Measurements from ENCODE around the gene UNC5C.

DNA sequence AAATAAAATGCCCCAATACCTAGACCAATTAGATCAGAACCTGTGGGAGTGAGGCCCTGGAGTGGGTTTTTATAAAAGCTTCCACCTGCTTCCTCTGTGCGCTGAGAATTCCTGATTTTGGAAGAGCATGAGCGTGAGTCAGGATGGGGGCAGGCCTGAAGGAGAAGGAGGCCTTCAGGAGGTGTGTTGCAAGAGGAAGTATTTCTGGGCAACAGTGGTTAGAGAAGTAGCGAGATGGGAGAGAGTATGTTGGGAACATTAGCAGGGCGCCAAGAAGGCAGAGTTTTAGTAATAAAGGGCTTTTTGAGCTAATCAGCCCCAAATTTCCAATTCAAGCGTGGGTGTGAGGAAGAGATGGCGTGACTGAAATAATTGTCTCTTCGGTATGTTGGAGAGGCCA lies 349.8 kb downstream of the UNC5C start:
- no peak for TF ChIP-seq CTCF (IDR thresholded peaks at IDR 0.05)
- no peak for TF ChIP-seq POLR2A (IDR thresholded peaks at IDR 0.05)
